ENCODE measurements around the gene UBE2Q1. TPM values are rescaled to one million over a fixed set of nuclear protein-coding genes. Genes with fewer than 3 reads are reported as not detected.

UBE2Q1 gene
- 36.9 TPM for total RNA-seq

DNA sequence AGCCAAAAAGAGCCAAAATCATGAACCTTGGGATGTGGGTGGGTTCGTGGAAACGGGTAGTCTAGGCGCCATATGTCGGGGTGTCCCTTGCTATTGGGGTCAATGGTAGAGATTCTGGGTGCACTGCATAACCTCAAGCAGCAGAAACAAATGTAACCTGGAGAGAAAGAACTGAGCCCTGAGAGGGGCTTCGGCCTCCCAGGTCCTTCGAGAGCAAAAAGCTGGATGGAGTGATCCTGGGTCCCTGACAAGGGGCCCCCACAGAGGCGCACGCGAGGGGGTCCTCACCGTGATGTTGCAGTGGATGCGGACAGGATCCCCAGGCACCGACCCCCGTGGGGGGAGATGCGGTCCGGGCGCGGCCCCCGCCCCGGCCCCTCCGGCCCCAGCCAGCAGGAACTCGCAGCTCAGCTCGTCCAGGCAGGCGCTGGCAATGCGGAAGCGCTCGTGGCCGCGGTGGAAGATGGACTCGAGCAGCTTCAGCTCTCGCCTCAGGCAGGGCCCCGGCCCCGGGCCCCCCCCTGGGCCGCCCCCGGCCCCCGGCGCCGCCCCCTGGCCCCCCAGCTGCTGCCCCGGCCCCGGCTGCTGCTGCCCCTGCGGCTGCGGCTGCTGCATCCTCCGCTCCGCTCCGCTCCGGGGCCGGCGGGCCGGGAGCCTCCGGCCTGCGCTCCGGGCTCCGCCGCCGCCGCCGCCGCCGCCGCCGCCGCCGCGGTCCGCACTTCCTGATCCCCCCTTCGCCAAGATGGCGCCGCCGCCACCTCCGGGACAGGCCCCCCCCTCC, at the start of gene UBE2Q1:
UBE2Q1 (minus strand) TSS at position 724 of the 781 bp plus-strand sequence; CDS start at position 615, 109 bp downstream.

GRCh38 chr1:154607609-154608396, 49.3 kb upstream of the UBE2Q1 start, which contains the start of gene ADAR:
TSS of gene ADAR (minus strand) at chr1:154608186. CDS start at chr1:154608006, 180 bp downstream.

DNA sequence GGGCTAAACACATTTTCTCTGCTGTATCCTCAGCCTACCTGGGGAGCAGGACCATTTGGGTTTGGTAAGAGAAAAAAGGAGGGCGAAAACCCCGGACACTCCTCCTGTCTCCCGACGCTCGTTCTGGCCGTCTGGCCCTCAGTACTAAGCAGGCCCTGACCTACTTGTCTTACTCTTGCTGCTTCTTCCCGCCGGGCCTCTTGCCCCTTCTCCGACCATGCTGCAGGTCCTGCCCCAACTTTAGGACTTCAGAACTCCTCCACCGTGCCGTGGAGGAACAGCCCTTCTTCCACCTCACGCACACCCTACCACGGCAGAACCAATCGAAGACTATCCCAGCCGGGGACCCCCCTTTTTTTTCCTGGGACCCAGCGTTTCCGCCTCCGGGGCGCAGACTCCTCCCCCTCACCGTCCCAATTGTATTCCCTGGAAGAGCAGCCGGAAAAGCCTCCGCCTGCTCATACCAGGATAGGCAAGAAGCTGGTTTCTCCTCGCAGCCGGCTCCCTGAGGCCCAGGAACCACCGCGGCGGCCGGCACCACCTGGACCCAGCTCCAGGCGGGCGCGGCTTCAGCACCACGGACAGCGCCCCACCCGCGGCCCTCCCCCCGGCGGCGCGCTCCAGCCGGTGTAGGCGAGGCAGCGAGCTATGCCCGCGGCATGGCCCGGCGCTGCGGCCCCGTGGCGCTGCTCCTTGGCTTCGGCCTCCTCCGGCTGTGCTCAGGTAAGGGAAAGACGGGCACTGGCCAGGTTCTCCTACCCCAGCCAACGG, 9.1 kb upstream of the UBE2Q1 start, which contains the start of gene CHRNB2:
CHRNB2 (plus strand) TSS at position 393 of the 771 bp plus-strand sequence; CDS start at position 660, 267 bp downstream.

GRCh38 chr1:154502066-154502743, 56.3 kb downstream of the UBE2Q1 start, which contains the start of the genes SHE and TDRD10:
TSS of gene SHE (minus strand) at chr1:154502412. CDS start at chr1:154502026, 386 bp downstream.
TSS of gene TDRD10 (plus strand) at chr1:154502219. CDS start at chr1:154506904, 4,685 bp downstream.

Other genes starting within 250 kb of the UBE2Q1 start
- not detected for gene AQP10, start 237.6 kb downstream of the UBE2Q1 start, total RNA-seq
- 52.2 TPM for gene ATP8B2, start 233.1 kb downstream of the UBE2Q1 start, total RNA-seq
- 4.6 TPM for gene IL6R, start 153.3 kb downstream of the UBE2Q1 start, total RNA-seq
- 3.3 TPM for gene TDRD10, start 56.4 kb downstream of the UBE2Q1 start, total RNA-seq
- gene SHE, start 56.2 kb downstream of the UBE2Q1 start, total RNA-seq, result 8.2 TPM
- 12.7 TPM for gene CHRNB2, start 9.1 kb upstream of the UBE2Q1 start, total RNA-seq
- gene ADAR, start 49.5 kb upstream of the UBE2Q1 start, total RNA-seq, result 106 TPM

Measured in camera-type eye (tissue), 1 donor.